GM12892 (cell line): ENCODE data around the gene HPCA.

Source experiments
- POLR2A ChIP-seq: IDR thresholded peaks from 2 replicates; pipeline ENCODE4 v1.6.1; 2011; ENCODE audit warnings: low read depth, low read length, control low read depth
- TAF1 ChIP-seq: IDR thresholded peaks from 2 replicates; pipeline ENCODE4 v1.6.1; 2011; ENCODE audit warnings: low read depth, mild to moderate bottlenecking, control low read depth, low read length, borderline replicate concordance

DNA sequence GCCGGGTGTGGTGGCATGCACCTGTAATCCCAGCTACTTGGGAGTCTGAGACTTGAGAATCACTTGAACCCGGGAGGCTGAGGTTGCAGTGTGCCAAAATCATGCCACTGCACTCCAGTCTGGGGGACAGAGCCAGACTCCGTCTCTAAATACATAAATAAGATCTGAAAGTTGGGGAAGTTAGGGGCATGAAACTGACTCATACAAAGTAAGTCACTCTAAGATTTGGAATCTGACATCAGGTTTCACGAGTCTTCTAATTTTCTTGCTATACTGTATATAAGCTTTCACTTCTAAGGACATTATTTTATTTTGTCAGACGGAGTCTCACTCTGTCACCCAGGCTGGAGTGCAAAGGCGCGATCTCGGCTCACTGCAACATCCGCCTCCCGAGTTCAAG is 48.2 kb downstream of the HPCA start:
- TF ChIP-seq TAF1 (no peak), POLR2A (no peak)
